Measurements from ENCODE around the gene CYB5R4.

GRCh38 chr6:83860782-83861495 is 1.4 kb downstream of the CYB5R4 start:
- TF ChIP-seq SP1 (IDR thresholded peaks at IDR 0.05; ENCODE audit: low read depth, low read length) (no peak), MAX (IDR thresholded peaks at IDR 0.05; ENCODE audit: low read depth, low read length) (no peak), CTCF (IDR thresholded peaks at IDR 0.05 in 2 of 3, conservative IDR thresholded peaks at IDR 0.05 in 1 of 3; ENCODE audit: control insufficient read depth in 2 of 3, extremely low read depth in 1 of 3, insufficient read depth in 1 of 3, low read depth in 3 of 3, low read length in 3 of 3) (no peak), FOXK2 (IDR thresholded peaks at IDR 0.05) (no peak), ZNF274 (IDR thresholded peaks at IDR 0.05; ENCODE audit: insufficient read depth, insufficient read length) (no peak), CHD2 (IDR thresholded peaks at IDR 0.05; ENCODE audit: borderline replicate concordance, low read depth, low read length) (no peak), CBX5 (IDR thresholded peaks at IDR 0.05; ENCODE audit: low read depth) (no peak), BHLHE40 (IDR thresholded peaks at IDR 0.05; ENCODE audit: borderline replicate concordance in 1 of 2, low read depth in 2 of 2, low read length in 1 of 2) (no peak), SKIL (IDR thresholded peaks at IDR 0.05; ENCODE audit: low read depth, poor library complexity, severe bottlenecking) (no peak), POLR2A (IDR thresholded peaks at IDR 0.05; ENCODE audit: low read depth, low read length) (no peak), MTA3 (IDR thresholded peaks at IDR 0.05; ENCODE audit: borderline replicate concordance, low read length) (no peak)

Measured in GM12878 (cell line).